NCI-H2196 treated with DMSO at 0.1 percent for 48 hours (cell line): ENCODE measurements around the gene ZBTB4.
"Not testable (repeated sequence)": the region's sequence is repeated elsewhere in the genome, so short reads cannot be mapped to it uniquely, and the experiment has no call there.

ENCODE experiments used
- DNase-seq: peaks from one replicate; lab custom pipeline; 2025; ENCODE audit not compliant: unreplicated experiment; lab: John Stamatoyannopoulos, UW

The ZBTB4 gene

GRCh38 chr17:7470457-7470973, 8.9 kb downstream of the ZBTB4 start:
- not testable (repeated sequence) for DNase-seq

- not testable (repeated sequence) for DNase-seq
These were observed 9.6 kb downstream of the ZBTB4 start for GRCh38 chr17:7469843-7470242.

DNA sequence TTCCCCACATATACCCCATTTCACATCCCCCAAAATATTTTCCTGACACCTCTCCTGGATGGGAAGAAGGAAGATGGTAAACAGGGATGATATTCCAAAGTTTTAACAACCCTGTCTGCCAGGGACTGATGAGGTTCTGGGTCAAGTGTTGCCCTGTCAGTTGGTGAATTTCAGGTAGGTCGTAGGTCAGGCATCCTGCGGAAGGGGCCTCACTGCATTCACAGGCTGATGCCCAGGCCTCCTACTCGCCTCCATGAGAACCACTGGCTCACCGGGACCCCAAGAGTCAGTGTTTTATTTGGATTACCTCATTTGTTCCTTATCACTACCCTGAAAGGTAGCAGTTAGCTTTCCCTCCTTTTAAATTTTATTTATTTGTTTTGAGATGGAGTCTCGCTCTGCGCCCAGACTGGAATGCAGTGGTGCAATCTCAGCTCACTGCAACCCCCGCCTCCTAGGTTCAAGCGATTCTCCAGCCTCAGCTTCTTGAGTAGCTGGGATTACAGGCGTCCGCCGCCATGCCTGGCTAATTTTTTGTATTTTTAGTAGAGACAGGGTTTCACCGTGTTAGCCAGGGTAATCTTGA, 10.5 kb downstream of the ZBTB4 start:
- no peak for DNase-seq

DNA sequence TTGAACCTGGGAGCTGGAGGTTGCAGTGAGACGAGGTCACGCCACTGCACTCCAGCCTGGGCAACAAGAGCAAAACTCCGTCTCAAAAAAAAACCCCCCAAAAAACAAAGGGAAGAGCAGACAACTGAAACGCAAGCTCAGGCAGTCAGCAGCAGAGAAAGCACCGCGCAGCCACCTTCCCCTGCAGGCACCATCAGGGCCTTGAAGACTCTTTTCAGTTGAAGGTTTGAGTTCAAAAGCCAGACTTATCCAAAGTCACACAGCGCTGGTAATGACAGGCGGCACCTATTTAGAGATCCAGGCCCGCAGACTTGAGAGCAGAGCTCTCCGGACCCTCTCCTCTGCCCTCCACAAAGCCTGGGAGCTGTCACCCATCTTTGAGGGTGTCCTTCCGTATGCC, 11.1 kb downstream of the ZBTB4 start:
- DNase-seq: no peak

GRCh38 chr17:7467498-7467897, 11.9 kb downstream of the ZBTB4 start:
- DNase-seq: no peak

DNA sequence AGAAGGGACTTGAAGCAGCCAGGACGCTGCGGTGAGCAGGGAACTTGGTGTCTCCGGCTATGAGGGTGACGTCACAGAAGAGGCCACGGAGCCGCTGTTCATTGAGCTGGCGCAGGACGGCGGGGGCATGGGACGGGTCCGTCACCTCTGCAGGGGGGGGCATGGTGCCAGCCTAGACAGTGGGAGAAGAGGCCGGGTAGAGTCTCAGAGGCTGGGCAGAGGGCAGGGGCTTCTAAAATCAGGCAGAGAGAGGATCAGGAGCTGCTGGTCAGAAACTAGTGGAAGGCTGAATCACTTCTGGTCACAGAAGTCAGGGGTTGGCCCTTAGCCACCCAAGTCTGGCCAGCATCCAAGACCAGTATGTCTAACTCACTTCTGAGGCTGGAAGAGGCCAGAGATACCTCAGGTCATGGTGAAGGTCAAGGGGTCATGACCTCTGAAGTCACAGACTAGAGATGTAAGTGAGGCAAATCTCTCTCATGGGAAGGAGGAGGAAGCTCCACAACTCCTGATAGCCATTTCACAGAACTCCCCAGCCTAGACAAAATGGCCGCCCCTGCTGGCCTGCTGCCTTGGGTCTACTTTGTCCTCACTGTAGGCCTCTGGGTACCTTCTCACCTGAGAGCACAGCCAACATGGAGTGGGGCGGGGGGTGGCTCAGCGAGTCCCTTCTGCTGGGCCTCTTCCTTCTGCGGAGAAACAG, 12.6 kb downstream of the ZBTB4 start:
- no peak for DNase-seq

DNA sequence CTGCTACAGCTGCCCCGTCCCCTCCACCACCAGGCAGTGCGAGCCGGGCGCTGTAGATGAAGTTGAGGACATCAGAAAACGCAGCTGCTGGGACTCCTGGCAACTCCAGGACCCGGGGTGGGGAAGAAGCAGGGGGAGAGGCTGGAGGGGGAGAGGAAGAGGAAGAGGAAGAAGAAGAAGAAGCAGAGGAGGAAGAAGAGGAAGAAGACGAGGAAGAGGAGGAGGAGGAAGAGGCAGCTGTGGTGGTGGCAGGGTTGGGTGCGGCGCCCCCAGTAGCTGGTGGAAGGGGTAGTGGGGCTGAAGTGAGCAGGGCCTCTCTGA, 13.2 kb downstream of the ZBTB4 start:
- no peak for DNase-seq

DNA sequence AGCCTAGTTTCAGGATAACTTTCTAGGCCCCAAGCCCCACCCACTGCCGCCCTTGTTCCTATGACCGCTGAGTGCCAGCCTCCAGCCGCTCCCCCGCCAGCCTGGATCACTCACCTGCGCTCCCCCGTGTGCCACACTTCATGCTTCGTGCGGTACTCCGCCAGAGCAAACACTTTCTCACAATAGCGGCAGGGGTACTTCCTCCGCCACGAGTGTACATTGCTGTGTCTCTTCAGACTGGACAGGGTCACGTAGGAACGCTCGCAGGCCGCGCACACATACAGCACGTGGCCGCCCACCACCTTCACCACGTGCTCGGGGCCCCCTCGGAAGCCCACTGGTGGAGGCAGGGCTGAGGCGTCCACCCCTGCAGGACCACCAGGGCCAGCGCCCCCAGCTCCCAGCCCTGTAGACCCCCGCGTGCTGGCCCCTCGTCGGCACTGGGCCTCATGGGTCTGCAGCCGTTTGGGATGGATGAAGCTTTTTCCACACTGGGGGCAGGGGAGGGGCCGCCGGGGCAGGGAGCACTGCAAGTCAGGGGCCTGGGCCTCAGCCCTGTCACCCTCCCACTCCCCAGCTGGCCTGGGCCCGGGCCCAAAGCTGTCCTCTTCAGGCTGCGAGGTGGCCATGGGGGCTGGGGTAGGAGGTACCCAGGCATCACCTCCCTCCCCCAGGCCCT, 13.7 kb downstream of the ZBTB4 start:
- DNase-seq: no peak

GRCh38 chr17:7464081-7464480, 15.3 kb downstream of the ZBTB4 start:
- DNase-seq: no peak

DNA sequence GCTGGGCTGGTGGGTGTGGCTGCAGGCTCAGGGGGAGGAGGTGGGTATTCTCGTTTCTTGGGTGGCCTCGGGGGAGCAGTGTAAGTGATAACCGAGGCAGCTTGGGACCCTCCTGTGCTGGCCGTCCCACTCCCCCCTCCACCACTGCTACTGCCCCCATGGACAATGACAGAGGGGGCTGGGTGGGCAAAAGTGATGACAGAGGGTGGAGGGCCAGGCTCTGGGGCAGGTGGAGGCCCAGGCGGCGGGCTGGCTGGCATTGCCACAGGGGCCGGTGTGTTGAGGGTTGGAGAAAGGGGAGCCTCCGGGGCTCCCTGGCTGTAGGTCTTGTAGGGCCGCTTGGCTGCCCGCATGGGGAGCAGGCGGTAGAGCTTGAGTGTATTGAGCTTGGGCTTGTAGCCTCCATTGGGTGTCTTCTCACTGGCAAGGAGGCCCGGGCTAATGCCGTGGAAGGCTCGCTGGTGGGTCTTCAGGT, 16.0 kb downstream of the ZBTB4 start:
- no peak for DNase-seq

- no peak for DNase-seq
These were observed 16.7 kb downstream of the ZBTB4 start for GRCh38 chr17:7462474-7463371.

GRCh38 chr17:7460850-7461660, 18.4 kb downstream of the ZBTB4 start:
- no peak for DNase-seq

DNA sequence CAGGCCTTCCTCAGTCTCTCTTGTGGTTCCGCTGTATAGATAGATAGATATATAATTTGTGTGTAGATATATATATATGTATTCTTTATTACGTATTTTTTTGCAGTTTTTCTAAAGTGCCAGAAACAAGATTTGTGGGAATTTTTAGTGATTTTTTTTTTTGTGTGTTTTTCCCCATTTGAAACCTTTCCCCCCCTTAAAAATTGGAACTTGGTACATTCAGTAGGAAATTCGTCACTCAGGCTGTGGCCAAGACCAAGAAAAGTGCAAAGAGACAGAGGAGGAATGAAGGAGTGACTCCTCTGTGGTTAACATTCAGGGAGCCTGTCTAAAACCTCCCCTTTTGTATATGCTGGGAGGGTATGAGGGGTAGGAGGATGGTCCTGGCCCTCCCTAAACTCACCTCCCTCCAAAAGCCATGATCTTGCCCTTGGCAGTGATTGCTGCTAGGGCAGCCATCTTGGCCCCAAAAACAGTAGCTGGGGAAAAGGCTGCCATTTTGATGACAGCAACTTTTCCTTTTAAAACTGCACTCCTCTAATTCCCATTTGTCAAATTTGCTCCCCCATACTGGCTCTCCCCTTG, 19.4 kb downstream of the ZBTB4 start:
- no peak for DNase-seq

DNA sequence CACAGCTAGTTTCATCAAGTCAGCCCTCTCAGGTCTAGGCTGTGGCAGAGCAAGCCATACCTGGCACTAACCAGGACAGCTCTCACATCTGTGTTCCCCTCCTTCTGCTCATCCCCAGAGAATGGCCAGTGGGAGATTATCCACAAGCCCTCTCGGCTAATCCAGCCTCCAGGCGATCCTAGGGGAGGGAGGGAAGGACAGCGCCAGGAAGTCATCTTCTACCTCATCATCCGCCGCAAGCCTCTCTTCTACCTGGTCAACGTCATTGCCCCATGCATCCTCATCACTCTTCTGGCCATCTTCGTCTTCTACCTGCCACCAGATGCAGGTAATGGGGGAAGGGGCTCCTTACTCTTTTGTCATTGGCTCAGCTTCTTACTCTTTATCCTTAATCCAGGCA, 31.0 kb downstream of the ZBTB4 start:
- DNase-seq: no peak

DNA sequence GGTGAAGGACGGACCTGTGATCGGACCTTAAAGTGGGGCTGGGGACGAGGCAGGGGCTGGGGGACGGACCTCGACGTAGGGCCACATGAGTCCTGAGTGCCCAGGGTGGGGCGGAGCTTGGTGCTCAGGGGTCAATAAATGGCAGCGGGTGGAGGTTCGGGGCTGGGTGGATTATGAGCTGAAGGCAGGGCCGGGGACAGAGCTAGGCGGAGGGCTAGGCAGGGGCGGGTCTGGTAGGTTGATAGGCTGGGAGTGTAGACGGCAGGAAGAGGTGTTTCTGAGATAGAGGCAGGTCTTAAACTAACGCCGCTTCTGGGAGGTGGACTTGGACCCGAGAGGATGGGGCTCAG, 33.8 kb downstream of the ZBTB4 start:
- DNase-seq: peak; percentile 64

- DNase-seq: peak; percentile 64
These were observed 34.5 kb downstream of the ZBTB4 start, which contains the start of gene CHRNB1 for GRCh38 chr17:7444682-7445618. Gene CHRNB1, plus strand, starts transcription at chr17:7445061. Its CDS starts 67 bp downstream, at chr17:7445128.

GRCh38 chr17:7443499-7444485, 35.6 kb downstream of the ZBTB4 start:
- no peak for DNase-seq

- DNase-seq: no peak
These were observed 37.3 kb downstream of the ZBTB4 start for GRCh38 chr17:7442142-7442541.
